ENCODE measurements around the gene SPTB.

SPTB gene

DNA sequence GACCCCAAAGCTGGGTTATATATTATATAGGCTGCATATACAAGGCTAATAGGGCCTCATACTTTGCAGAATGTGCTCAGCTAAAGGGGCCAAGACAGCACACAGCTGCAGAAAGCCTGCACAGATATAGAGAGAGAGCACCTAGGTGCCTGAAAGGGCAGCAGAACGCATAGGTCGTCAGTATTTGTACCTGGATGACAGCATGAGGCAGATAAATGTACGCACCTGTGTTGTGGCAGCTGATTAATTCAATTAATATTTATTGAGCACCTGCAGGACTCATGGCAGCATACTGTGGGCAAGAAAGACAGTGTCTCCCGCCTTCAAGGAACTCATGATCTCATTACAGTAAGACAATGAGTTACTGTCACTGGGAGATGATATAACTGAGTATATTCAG is 33.4 kb downstream of the SPTB start:
- no peaks in the 10 kb centered on the region for H3K9me3 ChIP-seq (ENCODE audit: control insufficient read depth, low read length)
- H3K27me3 ChIP-seq (replicated peaks; ENCODE audit: control insufficient read depth, insufficient read depth, low read length) = peaks cover 76% of the 10 kb centered on the region
- H3K9ac ChIP-seq (ENCODE audit: low read length) = no peak overlapping the region
- no peak for DNase-seq (ENCODE audit: low read depth)
- peaks cover 10% of the 10 kb centered on the region for H3K4me1 ChIP-seq (ENCODE audit: control insufficient read depth, insufficient read depth, low read length)
- no peaks in the 10 kb centered on the region for H3K36me3 ChIP-seq (ENCODE audit: control insufficient read depth, insufficient read depth, low read length, severe bottlenecking)
- no peak overlapping the region for H3K4me3 ChIP-seq (ENCODE audit: low read length)

DNA sequence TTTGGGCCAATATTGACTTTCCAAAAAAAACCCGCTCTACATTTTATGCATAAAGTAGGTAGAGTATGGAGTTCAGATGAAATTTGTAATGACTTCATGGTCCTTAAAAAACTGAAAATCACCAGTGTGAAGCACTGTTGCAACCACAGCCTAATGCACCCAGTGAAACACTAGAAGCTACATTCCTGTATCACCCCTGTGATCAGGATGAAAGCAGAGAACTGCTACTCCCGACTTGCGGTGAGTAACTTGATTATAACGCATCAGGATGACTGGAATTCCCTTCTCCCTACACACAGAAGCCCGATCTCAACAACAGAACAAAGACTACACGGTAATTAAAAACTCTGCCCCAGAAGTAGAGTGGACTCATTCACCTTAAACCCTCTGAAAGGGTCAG is 33.8 kb downstream of the SPTB start:
- Histone ChIP-seq H3K9ac (ENCODE audit: low read length) (no peak overlapping the region), H3K27me3 (replicated peaks; ENCODE audit: control insufficient read depth, insufficient read depth, low read length) (peaks cover 72% of the 10 kb centered on the region), H3K9me3 (ENCODE audit: control insufficient read depth, low read length) (no peaks in the 10 kb centered on the region), H3K4me3 (ENCODE audit: low read length) (no peak overlapping the region), H3K36me3 (ENCODE audit: control insufficient read depth, insufficient read depth, low read length, severe bottlenecking) (no peaks in the 10 kb centered on the region), H3K4me1 (ENCODE audit: control insufficient read depth, insufficient read depth, low read length) (peaks cover 13% of the 10 kb centered on the region)
- DNase-seq (ENCODE audit: low read depth) = peak; percentile 27

DNA sequence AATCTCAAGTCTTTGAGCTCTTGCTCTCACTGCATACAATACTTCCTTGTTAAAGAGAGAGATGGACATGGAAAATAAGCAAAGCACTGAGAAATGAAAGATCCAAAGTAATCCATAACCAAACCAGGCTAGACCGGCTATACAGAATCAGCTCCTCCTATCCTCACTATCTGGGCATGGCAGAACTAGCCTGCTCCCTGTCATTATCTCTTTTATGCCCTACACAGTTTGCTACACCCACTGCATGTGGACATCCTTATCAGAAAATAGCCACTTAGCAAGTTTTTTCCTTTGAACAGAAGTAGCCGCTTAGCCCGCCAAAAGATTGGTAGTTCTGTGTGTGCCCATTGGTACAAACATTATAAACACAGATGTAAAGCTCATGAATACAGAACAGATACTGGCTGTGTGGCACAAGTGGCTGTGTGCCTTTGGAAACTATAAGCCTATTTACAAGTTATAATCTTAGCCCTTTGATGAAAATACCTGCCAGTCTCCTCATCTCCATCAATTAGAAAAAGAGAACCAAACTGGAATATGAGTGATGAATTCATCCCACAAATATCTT is 34.7 kb downstream of the SPTB start:
- peaks cover 71% of the 10 kb centered on the region for H3K27me3 ChIP-seq (replicated peaks; ENCODE audit: control insufficient read depth, insufficient read depth, low read length)
- H3K4me3 ChIP-seq (ENCODE audit: low read length) = no peak overlapping the region
- no peaks in the 10 kb centered on the region for H3K9me3 ChIP-seq (ENCODE audit: control insufficient read depth, low read length)
- no peak overlapping the region for H3K9ac ChIP-seq (ENCODE audit: low read length)
- H3K4me1 ChIP-seq (ENCODE audit: control insufficient read depth, insufficient read depth, low read length) = peaks cover 15% of the 10 kb centered on the region
- no peaks in the 10 kb centered on the region for H3K36me3 ChIP-seq (ENCODE audit: control insufficient read depth, insufficient read depth, low read length, severe bottlenecking)
- DNase-seq (ENCODE audit: low read depth) = no peak

DNA sequence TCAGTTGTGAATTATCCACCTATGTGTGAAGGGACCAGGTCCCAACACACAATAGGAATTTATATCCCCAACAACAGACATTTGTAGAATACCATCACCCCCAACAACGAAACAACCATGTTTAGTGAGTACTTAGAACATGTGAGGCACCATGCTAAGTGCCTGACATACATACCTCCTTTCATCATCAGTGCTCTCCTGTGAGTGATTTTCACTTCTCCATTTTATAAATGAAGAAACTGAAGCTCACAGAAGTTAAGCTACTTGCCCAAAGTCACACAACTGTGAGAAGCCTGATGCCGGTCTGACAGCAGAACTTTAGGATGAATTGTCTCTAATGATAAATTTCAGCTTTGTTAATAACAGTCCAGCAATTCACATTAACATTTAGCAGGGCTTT is 35.4 kb downstream of the SPTB start:
- no peak overlapping the region for H3K4me3 ChIP-seq (ENCODE audit: low read length)
- no peak overlapping the region for H3K9ac ChIP-seq (ENCODE audit: low read length)
- DNase-seq (ENCODE audit: low read depth) = no peak
- no peaks in the 10 kb centered on the region for H3K9me3 ChIP-seq (ENCODE audit: control insufficient read depth, low read length)
- peaks cover 15% of the 10 kb centered on the region for H3K4me1 ChIP-seq (ENCODE audit: control insufficient read depth, insufficient read depth, low read length)
- H3K27me3 ChIP-seq (replicated peaks; ENCODE audit: control insufficient read depth, insufficient read depth, low read length) = peaks cover 66% of the 10 kb centered on the region
- H3K36me3 ChIP-seq (ENCODE audit: control insufficient read depth, insufficient read depth, low read length, severe bottlenecking) = no peaks in the 10 kb centered on the region

DNA sequence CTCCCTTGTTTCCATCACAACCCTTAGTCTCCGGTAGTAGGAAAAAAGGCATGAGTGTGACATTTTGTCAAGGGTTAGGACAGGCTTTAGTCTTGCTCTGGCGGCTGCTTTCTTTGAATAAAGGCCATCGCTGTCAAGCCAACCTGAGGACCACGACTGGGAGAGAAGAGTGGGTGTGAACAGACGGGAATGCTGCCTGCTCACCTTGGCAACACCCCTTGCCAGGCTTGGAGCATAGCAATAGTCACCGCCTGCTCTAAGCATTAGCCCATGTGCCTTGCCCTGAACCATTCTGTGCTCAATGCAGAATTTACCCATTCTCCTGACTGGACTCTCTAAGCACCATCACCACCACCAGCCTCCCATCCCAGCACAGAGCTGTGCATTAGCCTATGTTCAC is 36.2 kb downstream of the SPTB start:
- no peaks in the 10 kb centered on the region for H3K36me3 ChIP-seq (ENCODE audit: control insufficient read depth, insufficient read depth, low read length, severe bottlenecking)
- peaks cover 63% of the 10 kb centered on the region for H3K27me3 ChIP-seq (replicated peaks; ENCODE audit: control insufficient read depth, insufficient read depth, low read length)
- no peak for DNase-seq (ENCODE audit: low read depth)
- H3K4me3 ChIP-seq (ENCODE audit: low read length) = no peak overlapping the region
- H3K9ac ChIP-seq (ENCODE audit: low read length) = no peak overlapping the region
- H3K4me1 ChIP-seq (ENCODE audit: control insufficient read depth, insufficient read depth, low read length) = peaks cover 15% of the 10 kb centered on the region
- no peaks in the 10 kb centered on the region for H3K9me3 ChIP-seq (ENCODE audit: control insufficient read depth, low read length)

DNA sequence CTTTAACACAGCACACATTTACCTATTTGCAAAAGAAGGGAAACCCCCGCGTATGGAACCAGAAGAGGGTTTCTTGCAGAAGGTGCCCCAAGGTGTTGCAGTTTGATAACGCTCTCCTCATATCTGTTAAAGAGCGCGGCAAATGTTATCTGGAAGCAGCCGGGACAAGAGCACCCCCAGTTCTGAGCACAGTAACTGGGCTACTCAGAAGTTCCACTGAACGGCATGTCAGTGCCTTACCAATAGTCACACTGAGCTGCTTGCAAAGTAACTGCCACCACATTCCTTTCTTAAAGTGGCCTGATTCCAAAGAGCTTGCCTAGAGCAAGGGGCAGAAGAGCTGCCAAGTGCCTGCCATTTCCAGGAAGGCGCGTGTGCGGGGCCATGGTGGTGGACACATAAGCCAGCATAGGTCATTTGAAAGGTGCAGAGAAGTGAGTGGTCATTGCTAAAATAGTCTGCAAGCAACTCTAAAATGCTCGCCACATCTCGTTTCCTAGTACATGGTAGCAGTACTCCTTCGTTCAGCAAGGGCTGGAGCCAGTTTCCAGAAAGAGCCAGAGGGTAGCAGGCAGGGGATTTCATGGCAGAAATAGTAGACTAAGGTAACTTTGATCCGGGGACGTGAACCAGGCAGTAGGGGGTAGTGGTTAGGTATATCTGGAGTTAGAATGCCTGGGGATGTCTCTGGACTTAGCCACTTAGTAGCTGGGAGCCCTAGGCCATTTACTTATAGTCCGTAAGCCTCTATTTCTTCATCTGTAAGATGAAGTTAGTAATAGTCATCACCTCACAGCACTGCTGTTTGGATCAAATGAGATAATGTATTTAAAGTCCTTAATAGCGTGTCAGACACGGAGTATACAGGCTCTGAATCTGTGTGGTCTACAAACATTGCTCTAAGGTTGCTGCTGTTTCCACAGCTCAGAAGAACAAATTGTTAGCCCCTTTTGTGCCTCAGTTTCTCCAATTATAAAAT is 37.6 kb downstream of the SPTB start:
- no peaks in the 10 kb centered on the region for H3K36me3 ChIP-seq (ENCODE audit: control insufficient read depth, insufficient read depth, low read length, severe bottlenecking)
- H3K4me3 ChIP-seq (ENCODE audit: low read length) = no peak overlapping the region
- no peaks in the 10 kb centered on the region for H3K9me3 ChIP-seq (ENCODE audit: control insufficient read depth, low read length)
- no peak for DNase-seq (ENCODE audit: low read depth)
- H3K4me1 ChIP-seq (ENCODE audit: control insufficient read depth, insufficient read depth, low read length) = peaks cover 15% of the 10 kb centered on the region
- H3K27me3 ChIP-seq (replicated peaks; ENCODE audit: control insufficient read depth, insufficient read depth, low read length) = peaks cover 56% of the 10 kb centered on the region
- H3K9ac ChIP-seq (ENCODE audit: low read length) = no peak overlapping the region

DNA sequence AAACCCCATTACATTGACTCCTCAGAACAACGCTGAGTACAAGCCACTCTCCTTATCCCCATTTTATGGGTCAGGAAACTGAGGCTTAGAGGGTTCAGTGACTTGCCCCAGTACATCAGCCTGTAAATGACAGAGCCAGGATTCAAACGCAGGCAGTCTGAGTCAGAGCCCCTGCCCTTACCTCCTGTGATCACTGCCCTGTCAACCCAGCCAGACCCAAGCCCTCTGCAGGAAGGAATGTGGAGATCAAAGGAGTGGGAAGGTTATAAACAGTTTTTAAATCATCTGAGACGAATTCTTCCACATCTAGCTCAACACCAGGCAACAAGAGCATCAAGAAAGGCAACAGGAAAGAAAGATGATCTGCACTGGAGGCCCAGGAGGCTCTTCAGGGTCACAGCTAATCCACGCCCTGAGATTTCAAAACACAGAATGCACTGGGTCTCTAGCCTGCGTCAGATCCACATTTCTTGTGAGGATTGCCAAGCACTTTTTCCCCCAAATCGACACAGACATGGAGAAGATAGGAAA is 38.5 kb downstream of the SPTB start:
- no peaks in the 10 kb centered on the region for H3K36me3 ChIP-seq (ENCODE audit: control insufficient read depth, insufficient read depth, low read length, severe bottlenecking)
- H3K9ac ChIP-seq (ENCODE audit: low read length) = no peak overlapping the region
- peaks cover 15% of the 10 kb centered on the region for H3K4me1 ChIP-seq (ENCODE audit: control insufficient read depth, insufficient read depth, low read length)
- H3K9me3 ChIP-seq (ENCODE audit: control insufficient read depth, low read length) = no peaks in the 10 kb centered on the region
- H3K27me3 ChIP-seq (replicated peaks; ENCODE audit: control insufficient read depth, insufficient read depth, low read length) = peaks cover 56% of the 10 kb centered on the region
- DNase-seq (ENCODE audit: low read depth) = peak; percentile 53
- no peak overlapping the region for H3K4me3 ChIP-seq (ENCODE audit: low read length)

DNA sequence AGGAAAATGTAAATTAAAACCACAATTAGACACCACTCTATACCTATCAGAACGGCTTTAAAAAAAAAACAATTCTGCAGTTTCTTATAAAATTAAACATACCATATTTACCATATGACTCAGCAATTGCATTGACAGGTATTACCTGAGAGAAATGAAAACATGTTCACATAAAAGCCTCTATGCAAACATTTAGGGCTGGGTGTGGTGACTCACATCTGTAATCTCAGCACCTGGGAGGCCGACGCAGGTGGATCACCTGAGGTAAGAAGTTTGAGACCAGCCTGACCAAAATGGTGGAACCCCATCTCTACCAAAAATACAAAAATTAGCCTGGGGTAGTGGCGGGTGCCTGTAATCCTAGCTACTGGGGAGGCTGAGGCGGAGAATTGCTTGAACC is 41.1 kb downstream of the SPTB start:
- peaks cover 43% of the 10 kb centered on the region for H3K27me3 ChIP-seq (replicated peaks; ENCODE audit: control insufficient read depth, insufficient read depth, low read length)
- H3K9me3 ChIP-seq (ENCODE audit: control insufficient read depth, low read length) = no peaks in the 10 kb centered on the region
- H3K4me3 ChIP-seq (ENCODE audit: low read length) = no peak overlapping the region
- no peak overlapping the region for H3K9ac ChIP-seq (ENCODE audit: low read length)
- H3K36me3 ChIP-seq (ENCODE audit: control insufficient read depth, insufficient read depth, low read length, severe bottlenecking) = no peaks in the 10 kb centered on the region
- DNase-seq (ENCODE audit: low read depth) = no peak
- H3K4me1 ChIP-seq (ENCODE audit: control insufficient read depth, insufficient read depth, low read length) = peaks cover 15% of the 10 kb centered on the region

DNA sequence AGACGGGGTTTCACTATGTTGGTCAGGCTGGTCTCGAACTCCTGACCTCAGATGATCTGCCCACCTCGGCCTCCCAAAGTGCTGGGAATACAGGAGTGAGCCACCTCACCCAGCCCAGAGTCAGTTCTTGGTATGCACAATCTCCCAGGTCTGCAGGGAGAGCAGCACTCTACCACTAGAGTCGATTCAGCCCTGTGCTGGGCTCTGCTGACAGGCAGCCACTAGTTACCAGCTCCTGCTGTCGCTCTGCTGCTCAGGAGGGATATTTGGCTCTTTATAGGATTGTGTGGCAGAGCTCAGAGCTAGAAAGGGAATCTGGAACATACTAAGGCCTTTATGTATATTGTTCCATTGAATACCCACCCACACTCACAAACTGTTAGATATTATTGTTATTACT is 44.3 kb downstream of the SPTB start:
- Histone ChIP-seq H3K9ac (ENCODE audit: low read length) (no peak overlapping the region), H3K4me3 (ENCODE audit: low read length) (no peak overlapping the region), H3K9me3 (ENCODE audit: control insufficient read depth, low read length) (no peaks in the 10 kb centered on the region), H3K4me1 (ENCODE audit: control insufficient read depth, insufficient read depth, low read length) (no peaks in the 10 kb centered on the region), H3K36me3 (ENCODE audit: control insufficient read depth, insufficient read depth, low read length, severe bottlenecking) (no peaks in the 10 kb centered on the region), H3K27me3 (replicated peaks; ENCODE audit: control insufficient read depth, insufficient read depth, low read length) (peaks cover 47% of the 10 kb centered on the region)
- DNase-seq (ENCODE audit: low read depth) = no peak

DNA sequence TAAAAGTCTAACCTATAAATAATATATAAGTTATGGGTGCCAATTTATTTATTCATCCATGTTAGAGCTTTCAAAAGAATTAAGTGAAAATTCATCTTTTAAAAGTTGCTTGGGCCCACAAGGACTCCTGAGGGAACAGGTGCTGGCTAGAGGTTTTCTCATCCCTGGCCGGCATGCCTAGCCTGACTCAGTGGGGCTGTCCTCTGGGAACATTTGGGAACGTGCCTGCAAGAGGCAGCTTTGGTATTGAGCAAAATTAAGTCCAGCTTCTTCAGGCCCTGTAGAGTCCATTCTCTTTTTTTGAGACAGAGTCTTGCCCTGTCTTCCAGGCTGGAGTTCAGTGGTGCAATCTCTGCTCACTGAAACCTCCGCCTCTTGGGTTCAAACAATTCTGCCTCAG is 44.7 kb downstream of the SPTB start:
- Histone ChIP-seq H3K36me3 (ENCODE audit: control insufficient read depth, insufficient read depth, low read length, severe bottlenecking) (no peaks in the 10 kb centered on the region), H3K9ac (ENCODE audit: low read length) (no peak overlapping the region), H3K9me3 (ENCODE audit: control insufficient read depth, low read length) (no peaks in the 10 kb centered on the region), H3K4me3 (ENCODE audit: low read length) (no peak overlapping the region), H3K27me3 (replicated peaks; ENCODE audit: control insufficient read depth, insufficient read depth, low read length) (peaks cover 43% of the 10 kb centered on the region), H3K4me1 (ENCODE audit: control insufficient read depth, insufficient read depth, low read length) (no peaks in the 10 kb centered on the region)
- DNase-seq (ENCODE audit: low read depth) = no peak

DNA sequence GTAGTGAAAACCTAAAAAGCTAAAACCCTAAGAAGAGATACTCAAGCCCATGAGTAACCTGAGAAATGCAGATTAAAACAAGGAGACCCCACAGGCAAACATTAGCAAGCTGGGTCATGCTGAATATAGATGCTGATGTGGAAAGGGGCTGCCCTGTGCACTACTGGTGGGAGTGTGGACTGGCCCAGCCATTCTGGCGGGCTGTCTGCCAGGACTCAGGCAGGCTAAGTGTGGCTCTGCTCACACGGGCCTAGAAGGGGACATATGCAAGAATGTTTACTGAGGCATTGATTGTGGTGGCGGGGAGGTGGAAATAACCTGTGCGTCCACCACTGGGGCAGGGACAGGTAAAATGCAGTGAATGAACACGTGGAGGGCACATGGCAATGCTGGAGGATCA is 48.3 kb downstream of the SPTB start:
- H3K4me1 ChIP-seq (ENCODE audit: control insufficient read depth, insufficient read depth, low read length) = peaks cover 4% of the 10 kb centered on the region
- no peak for DNase-seq (ENCODE audit: low read depth)
- no peak overlapping the region for H3K4me3 ChIP-seq (ENCODE audit: low read length)
- no peaks in the 10 kb centered on the region for H3K36me3 ChIP-seq (ENCODE audit: control insufficient read depth, insufficient read depth, low read length, severe bottlenecking)
- H3K27me3 ChIP-seq (replicated peaks; ENCODE audit: control insufficient read depth, insufficient read depth, low read length) = peaks cover 48% of the 10 kb centered on the region
- H3K9me3 ChIP-seq (ENCODE audit: control insufficient read depth, low read length) = no peaks in the 10 kb centered on the region
- no peak overlapping the region for H3K9ac ChIP-seq (ENCODE audit: low read length)
